ENCODE results near the gene SLC25A26.
"Not testable (repeated sequence)": the region's sequence is repeated elsewhere in the genome, so short reads cannot be mapped to it uniquely, and the experiment has no call there.

Gene SLC25A26, protein sequence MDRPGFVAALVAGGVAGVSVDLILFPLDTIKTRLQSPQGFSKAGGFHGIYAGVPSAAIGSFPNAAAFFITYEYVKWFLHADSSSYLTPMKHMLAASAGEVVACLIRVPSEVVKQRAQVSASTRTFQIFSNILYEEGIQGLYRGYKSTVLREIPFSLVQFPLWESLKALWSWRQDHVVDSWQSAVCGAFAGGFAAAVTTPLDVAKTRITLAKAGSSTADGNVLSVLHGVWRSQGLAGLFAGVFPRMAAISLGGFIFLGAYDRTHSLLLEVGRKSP

DNA sequence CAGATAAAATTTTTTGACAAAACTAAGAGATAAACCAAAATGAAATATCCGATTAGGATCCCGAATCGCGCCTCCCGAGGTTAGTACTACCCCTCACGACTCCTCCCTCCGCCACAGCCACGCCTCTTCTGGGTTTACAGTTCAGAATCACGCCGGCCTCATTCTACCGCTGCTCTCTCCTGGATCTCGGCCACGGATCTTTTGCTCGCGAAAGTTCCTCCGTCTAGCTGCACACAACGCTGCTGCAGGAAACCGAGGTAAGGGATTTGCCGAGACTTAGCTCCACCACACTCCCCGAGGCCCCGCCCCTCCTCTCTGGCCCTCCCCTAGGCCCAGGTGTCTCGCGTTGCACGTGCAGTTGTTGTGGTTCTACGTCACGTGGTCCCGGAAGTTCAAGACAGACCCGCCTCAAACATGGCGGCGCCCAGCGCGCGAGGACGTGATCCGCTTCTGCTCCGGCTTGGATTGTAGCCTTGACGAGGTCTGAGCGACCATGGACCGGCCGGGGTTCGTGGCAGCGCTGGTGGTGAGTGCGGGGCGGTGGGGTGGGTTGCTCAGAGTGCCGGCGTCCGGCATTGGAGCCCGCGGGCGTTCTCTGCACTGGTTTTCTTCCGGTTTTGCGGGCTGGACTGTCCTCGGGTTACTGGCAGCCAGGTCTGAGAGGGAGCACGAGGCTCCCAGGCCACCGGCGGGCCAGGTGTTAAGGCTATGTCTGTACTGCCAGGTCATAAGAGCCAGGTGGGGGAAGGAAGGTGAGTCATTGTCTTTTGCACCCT is at the start of gene SLC25A26:
TSS of gene SLC25A26 (plus strand) at position 400 of the 776 bp plus-strand sequence. CDS start at position 494, 94 bp downstream.
- peak; percentile 99 for DNase-seq (ENCODE audit: low spot score)

DNA sequence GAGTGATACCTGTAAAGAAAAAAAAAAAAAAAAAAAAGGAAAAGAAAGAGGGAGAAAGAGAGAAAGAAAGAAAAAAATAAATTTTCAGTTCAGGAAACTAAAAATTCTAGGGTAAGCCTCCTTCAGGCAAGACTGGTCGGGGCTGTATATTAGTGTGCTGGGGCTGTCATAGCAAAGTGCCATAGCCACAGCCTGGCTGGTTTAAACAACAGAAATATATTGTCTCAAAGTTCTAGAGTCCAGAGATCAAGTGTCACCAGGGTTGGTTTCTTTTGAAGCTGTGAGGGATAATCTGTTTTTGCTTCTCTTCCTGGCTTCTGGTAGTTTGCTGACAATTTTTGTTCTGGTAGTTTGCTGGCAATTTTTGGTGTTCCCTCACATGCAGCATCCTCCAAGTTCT is 48.4 kb upstream of the SLC25A26 start:
- no peak for DNase-seq (ENCODE audit: low spot score)

DNA sequence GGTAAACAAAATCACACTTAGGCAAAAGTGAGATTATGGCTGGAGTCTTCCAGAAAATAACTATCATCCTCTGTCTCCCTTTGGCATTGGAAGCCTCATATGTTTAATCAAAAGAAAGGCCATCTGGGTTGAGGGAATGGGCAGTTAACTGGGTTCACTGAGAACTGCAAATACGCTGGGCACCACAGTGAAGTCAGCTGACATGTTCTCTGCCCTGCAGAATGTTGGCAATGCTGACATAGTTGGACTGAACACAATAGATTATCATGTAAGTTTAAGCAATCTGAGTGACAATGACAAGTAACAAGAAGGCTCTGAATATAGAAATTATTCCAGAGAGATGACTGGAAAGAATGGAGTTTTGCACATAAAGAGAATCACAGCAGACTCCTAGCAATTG is 43.8 kb upstream of the SLC25A26 start:
- DNase-seq (ENCODE audit: low spot score) = no peak

DNA sequence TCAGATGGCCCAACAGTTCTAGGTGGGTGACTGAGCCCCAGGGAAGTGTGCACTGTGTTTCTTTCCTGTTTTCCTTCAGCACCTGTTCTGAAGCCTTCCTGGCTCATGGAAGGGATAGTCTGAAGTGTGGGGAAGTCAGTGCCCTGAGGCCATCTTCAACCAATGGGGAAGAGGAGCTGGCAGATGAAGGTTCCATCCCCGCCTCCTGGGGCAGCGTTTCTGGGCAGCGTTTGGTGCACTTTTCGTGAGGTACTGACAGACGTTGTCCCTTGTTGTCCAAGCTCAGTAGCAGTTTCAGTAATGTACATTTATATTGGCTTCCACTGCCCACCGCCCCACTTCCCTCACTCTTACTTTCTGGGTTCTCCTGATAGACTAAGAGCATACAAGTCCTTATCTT is 42.6 kb upstream of the SLC25A26 start:
- DNase-seq (ENCODE audit: low spot score) = no peak

DNA sequence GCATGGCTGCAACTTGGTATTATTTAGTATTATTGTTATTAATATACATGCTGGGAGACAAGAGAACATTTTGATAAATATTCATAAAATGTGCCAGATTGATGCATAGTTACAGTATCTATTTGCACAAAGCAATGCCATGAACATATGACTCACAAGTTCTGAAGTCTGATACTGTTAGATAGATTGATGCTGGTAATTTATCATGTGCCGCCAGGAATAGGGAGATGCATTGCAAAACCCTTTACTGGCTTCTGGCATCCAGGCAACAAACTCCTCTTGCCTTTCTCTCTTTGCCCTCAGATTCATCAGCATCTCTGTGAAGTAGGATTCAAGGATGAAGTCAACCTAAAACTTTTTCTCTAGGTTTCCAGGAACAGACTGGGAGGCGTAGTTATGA is 41.0 kb upstream of the SLC25A26 start:
- DNase-seq (ENCODE audit: low spot score) = no peak

DNA sequence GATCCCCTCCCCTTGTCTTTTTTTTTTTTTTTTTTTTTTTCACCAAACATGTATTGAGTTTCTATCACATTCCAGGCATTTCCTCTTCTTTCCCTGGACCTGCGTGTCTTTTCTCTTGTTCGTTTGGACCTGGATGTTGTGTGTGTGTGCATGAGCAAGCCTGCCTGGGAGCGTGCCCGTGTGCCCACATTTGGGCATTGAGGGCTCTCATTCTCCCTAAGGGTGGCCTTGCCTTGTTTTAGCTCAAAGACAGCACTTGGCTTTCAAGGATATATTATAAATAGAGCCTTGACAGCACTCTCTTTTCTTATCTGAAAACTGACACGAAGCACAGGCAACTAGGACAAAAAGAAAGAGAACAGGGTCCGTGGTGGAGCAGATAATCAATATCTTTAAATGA is 39.0 kb upstream of the SLC25A26 start:
- no peak for DNase-seq (ENCODE audit: low spot score)

DNA sequence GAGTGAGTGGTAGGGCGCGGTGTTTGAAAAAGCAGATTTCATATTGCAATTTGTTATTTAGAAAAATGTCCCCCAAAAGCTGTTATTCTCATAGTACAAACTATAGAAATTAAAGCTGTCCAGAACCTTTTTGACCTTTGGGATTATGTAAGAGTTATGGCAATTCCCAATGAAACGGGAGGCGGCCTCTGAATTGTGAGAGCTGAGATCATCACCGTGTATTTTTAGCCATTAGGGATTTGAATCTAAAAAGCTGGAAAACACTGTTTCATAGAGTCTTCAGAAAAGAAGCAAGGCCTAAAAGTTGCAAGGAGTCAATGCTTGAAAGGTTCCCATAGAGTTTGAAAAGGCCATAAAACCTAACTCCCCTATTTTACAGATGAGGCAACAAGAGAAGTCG is 38.6 kb upstream of the SLC25A26 start:
- no peak for DNase-seq (ENCODE audit: low spot score)

DNA sequence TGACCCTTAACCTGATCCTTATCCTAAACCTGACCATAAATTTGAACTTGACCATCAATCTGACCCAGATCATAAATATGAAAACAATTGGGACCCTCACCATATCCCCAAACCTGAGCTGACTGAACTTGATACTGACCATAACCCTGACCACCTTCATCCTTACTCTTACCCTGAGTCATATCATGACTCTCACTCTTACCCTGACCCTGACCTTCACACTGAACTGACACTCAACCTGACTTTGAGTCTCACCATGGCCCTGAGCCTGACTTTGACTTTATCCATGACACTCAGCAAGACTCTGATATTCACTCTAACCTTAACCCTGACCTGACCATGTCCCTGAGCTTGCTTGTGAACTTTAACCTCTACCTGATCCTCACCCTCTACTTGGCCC is 34.3 kb upstream of the SLC25A26 start:
- DNase-seq (ENCODE audit: low spot score) = no peak

DNA sequence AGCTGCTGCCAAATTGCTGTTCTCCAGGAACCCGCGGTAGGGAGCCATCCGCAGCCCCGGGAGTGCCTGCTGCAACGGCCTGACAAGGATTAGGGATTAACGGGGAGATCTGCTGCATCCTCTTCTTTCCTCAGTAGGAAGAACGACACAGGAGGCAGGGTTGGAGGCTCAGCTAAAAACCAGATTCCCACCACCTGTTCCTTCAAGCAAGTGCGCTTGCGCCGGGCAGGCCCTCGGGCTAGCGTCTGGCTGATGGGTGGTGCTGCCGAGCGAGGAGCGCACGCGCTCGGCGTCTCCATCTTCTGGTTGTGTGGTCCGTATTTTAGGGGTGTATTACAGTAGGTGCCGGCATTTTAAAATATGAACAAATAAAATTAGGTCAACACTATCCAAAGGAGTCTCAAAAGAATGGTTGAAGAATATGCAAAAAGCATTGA is 25.4 kb upstream of the SLC25A26 start:
- peak; percentile 68 for DNase-seq (ENCODE audit: low spot score)

DNA sequence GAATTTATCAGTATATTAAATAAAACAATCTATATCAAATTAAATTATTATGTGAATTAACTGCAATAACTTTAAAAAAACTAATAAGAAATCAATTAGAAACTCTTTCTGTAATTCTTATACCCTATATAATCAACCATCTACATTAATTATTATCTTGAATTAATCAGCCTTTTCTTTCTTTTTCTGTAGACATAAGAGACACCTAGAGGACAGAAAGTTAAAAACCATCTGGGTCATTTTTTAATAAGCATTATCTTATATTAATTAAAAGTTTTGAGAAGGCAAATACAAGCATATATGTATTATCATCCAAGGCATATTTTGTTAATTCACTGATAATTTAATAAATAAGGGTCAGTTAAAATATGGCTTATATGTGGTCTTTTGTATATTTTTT is 24.2 kb upstream of the SLC25A26 start:
- DNase-seq (ENCODE audit: low spot score) = no peak

DNA sequence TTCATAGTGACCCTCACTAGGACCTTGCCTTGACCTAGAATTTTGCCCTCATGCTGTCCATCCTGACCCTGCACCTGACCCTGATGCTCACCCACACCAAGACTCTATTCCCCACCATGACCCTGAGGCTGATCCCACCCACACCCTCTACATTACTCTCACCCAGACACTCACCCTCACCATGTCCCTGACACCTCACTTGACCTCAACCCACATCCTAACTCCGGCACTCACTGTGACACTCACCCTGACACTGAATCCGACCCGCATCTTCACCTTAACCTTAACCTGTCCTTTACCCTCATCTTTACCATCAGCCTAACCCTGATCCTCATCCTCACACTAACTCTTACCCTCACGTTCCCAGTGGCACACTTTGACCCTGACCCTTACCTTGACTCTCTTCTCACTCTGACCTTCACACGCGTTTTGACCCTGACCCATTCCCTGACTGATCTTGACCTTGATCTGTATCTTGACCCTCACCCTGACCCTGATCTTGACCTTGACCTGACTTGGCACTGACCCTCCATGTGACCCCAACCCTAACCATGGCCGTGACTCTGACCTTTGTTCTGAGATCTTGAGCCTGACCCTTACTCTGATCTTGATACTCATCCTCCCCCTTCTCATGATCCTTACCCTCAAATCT is 22.2 kb upstream of the SLC25A26 start:
- DNase-seq (ENCODE audit: low spot score) = no peak

DNA sequence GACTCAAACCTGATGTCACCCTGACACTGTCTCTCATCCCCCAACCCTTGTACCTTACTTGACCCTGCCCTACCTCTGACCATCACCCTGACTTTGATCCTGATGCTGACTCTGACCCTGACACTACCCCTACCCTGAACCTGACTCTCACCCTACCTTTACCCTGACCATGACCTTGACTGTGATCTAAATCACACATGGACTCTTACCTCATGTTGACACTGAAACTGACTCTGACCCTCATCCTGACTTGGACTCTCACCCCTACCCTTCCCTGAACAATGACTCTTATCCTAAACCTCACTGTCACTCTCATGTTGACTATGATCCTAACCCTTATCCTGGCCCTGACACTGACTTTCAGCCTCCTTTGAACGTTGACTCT is 21.7 kb upstream of the SLC25A26 start:
- DNase-seq (ENCODE audit: low spot score) = no peak

DNA sequence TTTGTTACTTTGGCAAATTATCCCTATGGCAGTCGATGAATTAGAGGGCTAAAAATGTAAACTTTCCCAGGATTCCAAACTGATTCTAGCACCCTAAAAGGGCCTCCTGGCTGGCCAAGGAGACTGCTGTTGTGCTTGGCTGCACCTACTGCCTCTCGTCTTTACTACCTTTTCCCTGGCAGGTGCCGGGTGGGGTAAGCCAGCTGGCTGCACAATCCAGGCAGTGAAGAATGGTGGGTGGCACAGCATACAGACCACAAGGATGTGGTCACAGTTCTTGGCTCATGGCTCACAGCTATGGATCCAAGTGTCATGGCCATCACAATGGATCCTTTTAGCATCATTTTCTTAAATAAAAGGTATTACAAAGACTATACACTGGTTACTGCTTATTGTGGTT is 20.7 kb upstream of the SLC25A26 start:
- DNase-seq (ENCODE audit: low spot score) = no peak

DNA sequence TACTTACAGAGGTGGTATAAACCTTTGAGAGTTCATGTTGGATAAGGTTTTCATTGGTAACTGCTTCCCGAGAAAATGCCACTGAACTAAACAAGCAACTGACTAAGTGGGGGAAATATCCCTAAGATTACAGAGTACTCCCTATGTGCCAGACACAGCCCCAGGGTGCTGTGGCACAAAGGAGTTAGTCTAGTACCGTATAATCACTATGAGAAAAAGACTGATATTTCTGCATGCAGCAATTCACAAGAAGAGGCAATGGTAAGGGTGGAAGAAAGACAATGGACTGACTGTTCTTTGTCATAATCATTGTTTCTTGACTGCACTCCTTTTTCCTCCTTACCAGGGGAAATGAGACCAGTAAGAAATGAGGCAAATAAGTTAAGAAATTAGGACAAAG is 20.0 kb upstream of the SLC25A26 start:
- DNase-seq (ENCODE audit: low spot score) = no peak

DNA sequence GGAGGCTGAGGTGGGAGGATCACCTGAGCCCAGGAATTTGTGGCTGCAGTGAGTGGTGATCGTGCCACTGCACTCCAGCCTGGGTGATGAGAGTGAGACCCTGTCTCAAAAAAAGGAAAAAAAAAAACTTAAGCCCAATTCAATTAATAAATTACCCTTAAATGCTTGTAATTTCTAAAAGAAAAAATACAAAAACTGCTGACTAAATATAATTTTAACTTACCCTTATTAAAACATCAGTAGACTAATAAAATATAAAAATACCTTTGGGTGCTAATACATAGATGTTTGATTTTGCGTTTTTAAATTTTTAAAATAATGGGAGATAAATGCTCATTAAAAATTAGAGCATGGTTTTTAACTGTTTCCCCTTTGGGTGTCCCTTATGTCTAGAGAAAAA is 17.5 kb upstream of the SLC25A26 start:
- DNase-seq (ENCODE audit: low spot score) = no peak

DNA sequence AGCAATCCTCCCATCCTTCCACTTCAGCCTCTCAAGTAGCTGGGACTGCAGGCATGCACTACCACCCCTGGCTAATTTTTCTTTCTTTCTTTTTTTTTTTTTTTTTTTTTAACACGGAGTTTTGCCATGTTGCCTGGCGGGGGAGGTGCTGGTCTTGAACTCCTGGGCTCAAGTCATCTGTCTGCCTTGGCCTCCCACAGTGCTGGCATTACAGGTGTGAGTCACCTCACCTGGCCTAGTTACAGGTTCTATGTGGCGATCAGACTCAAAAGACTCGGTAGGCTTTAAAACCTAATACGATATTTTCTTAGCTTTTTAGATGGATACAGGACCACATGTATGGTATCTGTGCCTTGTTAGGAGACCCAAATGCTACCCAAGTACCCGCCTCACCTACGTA is 14.0 kb upstream of the SLC25A26 start:
- DNase-seq (ENCODE audit: low spot score) = no peak

DNA sequence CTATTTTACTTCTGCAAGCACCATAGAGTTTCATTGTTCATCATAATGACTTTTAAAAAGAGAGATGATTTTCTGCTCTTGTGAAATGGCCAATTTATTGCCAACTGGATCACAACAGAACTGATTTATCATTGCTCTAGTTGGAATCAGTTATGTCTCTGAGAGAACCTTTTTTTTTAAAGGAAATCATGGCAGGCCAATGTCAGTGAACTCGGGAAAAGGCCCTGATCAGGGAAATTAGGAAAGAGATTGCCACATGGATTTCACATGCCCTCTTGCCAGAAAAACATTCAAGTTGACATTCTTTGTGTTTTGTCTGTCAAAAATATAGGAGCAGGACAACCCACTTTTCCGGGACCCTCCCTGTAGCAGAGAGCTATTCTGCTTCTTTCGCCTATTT is 12.6 kb upstream of the SLC25A26 start:
- no peak for DNase-seq (ENCODE audit: low spot score)

DNA sequence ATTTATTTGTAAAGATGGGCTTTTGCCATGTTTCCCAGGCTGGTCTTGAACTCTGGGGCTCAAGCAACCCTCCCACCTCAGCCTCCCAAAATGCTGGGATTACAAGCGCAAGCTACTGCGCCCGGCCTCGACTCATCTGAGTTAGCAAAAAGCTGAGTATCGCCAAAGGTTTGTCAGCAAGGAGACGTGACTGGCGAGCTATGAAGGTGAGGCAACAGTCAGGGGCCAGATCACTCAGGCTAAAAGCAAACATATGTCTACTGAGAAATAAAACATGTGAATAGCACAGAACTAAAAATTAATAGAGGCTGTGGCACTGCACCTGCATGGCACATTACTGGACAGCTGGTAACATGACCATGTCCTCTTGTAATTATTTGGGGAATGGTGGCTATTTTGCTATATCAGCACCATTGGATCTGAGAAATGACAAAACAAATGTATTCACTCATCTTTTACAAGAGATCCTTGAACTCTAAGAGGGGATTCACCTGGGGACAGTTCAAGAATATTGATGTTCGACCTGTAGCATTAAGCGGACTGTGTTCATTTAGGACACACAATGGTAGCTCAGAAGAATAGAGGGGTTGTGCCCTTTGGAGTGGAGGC is 10.0 kb upstream of the SLC25A26 start:
- DNase-seq (ENCODE audit: low spot score) = no peak

DNA sequence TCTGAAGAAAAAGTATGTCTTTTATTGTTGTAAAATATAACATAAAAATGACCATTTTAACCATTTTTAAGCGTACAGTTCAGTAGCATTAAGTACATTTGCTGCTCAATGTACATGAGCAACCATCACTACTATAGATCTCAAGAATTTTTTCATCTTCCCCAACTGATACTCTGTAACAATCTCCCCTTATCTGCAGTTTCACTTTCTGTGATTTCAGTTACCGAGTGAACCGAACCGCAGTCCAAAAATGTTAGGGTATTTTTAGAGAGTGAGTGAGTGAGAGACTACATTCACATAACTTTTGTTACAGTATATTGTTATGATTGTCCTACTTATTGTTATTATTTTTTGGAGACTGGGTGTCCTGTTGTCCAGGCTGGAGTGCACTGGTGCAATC is 9.0 kb upstream of the SLC25A26 start:
- no peak for DNase-seq (ENCODE audit: low spot score)

DNA sequence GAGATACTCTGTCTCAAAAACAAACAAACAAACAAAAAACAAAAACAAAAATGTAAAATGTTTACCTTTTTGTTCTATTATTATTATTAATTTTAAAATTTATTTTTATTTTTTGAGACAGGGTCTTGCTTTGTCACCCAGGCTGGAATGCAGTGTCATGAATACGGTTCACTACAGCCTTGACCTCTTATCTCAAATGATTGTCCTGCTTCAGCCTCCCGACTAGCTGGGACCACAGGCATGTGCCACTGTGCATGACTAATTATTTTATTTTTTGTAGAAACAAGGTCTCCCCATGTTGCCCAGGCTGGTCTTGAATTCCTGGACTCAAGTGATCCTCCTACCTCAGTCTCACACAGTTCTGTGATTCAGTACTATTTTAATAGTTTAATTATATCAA is 5.7 kb upstream of the SLC25A26 start:
- no peak for DNase-seq (ENCODE audit: low spot score)

DNA sequence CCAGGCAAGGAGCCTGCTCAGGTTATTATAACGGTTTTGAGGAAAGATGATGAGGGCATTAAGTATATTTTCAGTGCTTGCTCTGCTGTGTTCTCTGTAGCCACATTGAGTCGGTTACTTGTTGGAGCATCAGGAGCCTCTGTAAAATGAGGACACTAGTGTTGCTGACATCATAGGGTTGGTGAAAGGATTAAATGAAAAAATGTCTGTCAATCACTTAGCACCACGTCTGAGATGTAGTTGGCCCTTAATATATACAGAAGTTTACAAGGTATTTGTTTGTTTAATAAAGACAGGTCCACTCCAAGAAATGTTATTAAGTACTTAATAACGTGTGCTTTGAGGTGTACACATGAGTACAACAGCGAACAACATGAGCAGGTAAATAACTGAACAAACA is 735 bp upstream of the SLC25A26 start:
- no peak for DNase-seq (ENCODE audit: low spot score)

DNA sequence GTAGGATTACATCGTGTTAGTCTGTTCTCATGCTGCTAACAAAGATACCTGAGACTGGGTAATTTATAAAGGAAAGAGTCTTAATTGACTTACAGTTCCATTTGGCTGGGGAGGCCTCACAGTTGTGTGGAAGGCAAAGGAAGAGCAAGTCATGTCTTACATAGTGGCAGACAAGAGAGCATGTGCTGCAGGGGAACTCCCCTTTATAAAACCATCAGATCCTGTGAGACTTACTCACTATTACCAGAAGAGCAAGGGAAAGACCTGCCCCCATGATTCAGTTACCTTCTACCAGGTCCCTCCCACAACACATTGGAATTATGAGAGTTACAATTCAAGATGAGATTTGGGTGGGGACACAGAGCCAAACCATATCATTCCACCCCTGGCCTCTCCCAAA is 3.4 kb downstream of the SLC25A26 start:
- no peak for DNase-seq (ENCODE audit: low spot score)

DNA sequence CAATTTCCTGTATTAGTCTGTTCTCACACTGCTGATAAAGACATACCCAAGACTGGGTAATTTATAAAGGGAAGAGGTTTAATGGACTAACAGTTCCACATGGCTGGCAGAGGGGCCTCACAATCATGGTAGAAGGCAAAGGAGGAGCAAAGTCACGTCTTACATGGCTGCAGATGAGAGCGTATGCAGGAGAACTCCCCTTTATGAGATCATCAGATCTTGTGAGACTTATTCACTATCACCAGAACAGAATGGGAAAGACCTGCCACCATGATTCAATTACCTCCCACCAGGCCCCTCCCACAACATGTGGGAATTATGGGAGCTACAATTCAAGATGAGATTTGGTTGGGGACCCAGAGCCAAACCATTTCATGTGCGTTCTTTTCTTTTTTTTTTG is 5.3 kb downstream of the SLC25A26 start:
- DNase-seq (ENCODE audit: low spot score) = not testable (repeated sequence)

Data from iPS-NIHi11 (cell line).